HepG2 (cell line): ENCODE data around the gene UNC93A. TPM values are rescaled to one million over a fixed set of nuclear protein-coding genes. Genes with fewer than 3 reads are reported as not detected.

Experiments
- AHDC1 ChIP-seq: sonication (generic); formaldehyde crosslinking; IDR thresholded peaks from 2 replicates; pipeline ENCODE4 v1.5.1; 2020; ENCODE audit warnings: mild to moderate bottlenecking, missing genetic modification reagents, borderline replicate concordance
- CAMTA2 ChIP-seq: sonication (generic); formaldehyde crosslinking; IDR thresholded peaks from 2 replicates; pipeline ENCODE4 v1.4.0; 2020; ENCODE audit warnings: mild to moderate bottlenecking, missing genetic modification reagents, borderline replicate concordance
- ELF1 ChIP-seq: sonication (generic); formaldehyde crosslinking; IDR thresholded peaks from 2 replicates; pipeline ENCODE4 v1.4.0; 2020; ENCODE audit warnings: missing genetic modification reagents
- ELF4 ChIP-seq: sonication (generic); formaldehyde crosslinking; IDR thresholded peaks from 2 replicates; pipeline ENCODE4 v1.5.0; 2020; ENCODE audit warnings: missing genetic modification reagents, mild to moderate bottlenecking, moderate library complexity, borderline replicate concordance
- ESRRA ChIP-seq: sonication (generic); formaldehyde crosslinking; IDR thresholded peaks from 2 replicates; pipeline ENCODE4 v1.5.1; 2020; ENCODE audit warnings: mild to moderate bottlenecking, low read depth, missing genetic modification reagents
- MIXL1 ChIP-seq: IDR thresholded peaks from 2 replicates; pipeline ENCODE4 v1.6.1; 2016
- MTA1 ChIP-seq: sonication (generic); formaldehyde crosslinking; IDR thresholded peaks from 2 replicates; pipeline ENCODE4 v1.4.0; 2020; ENCODE audit warnings: missing genetic modification reagents, mild to moderate bottlenecking, borderline replicate concordance
- NFKB2 ChIP-seq: sonication (generic); formaldehyde crosslinking; IDR thresholded peaks from 2 replicates; pipeline ENCODE4 v1.4.0; 2020; ENCODE audit warnings: missing genetic modification reagents, borderline replicate concordance
- PATZ1 ChIP-seq: sonication (generic); formaldehyde crosslinking; IDR thresholded peaks from 2 replicates; pipeline ENCODE4 v1.4.0; 2020; ENCODE audit warnings: missing genetic modification reagents
- ZNF230 ChIP-seq: sonication (generic); formaldehyde crosslinking; IDR thresholded peaks from 2 replicates; pipeline ENCODE4 v1.4.0; 2020; ENCODE audit warnings: mild to moderate bottlenecking, missing genetic modification reagents
- ZNF24 ChIP-seq: fragments of 450-650 bp; IDR thresholded peaks from 2 replicates; pipeline ENCODE4 v1.6.1; 2017; ENCODE audit warnings: antibody characterized with exemption, mild to moderate bottlenecking
- ZNF281 ChIP-seq: sonication (generic); formaldehyde crosslinking; IDR thresholded peaks from 2 replicates; pipeline ENCODE4 v1.4.0; 2020; ENCODE audit warnings: missing genetic modification reagents, borderline replicate concordance
- ZNF33A ChIP-seq: sonication (generic); formaldehyde crosslinking; IDR thresholded peaks from 2 replicates; pipeline ENCODE4 v1.5.1; 2020; ENCODE audit warnings: missing genetic modification reagents, mild to moderate bottlenecking, moderate library complexity, borderline replicate concordance
- ZNF382 ChIP-seq: sonication (generic); formaldehyde crosslinking; IDR thresholded peaks from 2 replicates; pipeline ENCODE4 v1.5.0; 2020; ENCODE audit warnings: missing genetic modification reagents, mild to moderate bottlenecking, borderline replicate concordance
- ZNF512 ChIP-seq: sonication (generic); formaldehyde crosslinking; IDR thresholded peaks from 2 replicates; pipeline ENCODE4 v1.4.0; 2020; ENCODE audit warnings: mild to moderate bottlenecking, missing genetic modification reagents
- polyA plus RNA-seq, 8 experiments: library from polyadenylated mRNA; depleted of rRNA in 3 of 8; stranded (reverse) in 7 of 8; unstranded in 1 of 8; fragments of >200 nt; fragmentation: Illumina TruSeq in 4 of 8; extraction: Trizol in 4 of 8; gene quantifications; 2 replicates each; pipeline versions ENCODE4 v1.2.1 to v1.2.3, GENCODE V29; 2011 to 2016; ENCODE audit warnings: low read depth in 4 of 8, missing spikeins in 1 of 8, mixed read lengths in 1 of 8; ENCODE audit not compliant: insufficient read depth in 1 of 8
- total RNA-seq, 5 experiments: library from RNA; depleted of rRNA; stranded (reverse); fragments of >200 nt; fragmentation: Illumina TruSeq; extraction: Trizol; gene quantifications; 2 replicates each; pipeline ENCODE4 v1.2.3, GENCODE V29; 2016; ENCODE audit warnings: low read depth in 1 of 5

The UNC93A gene
- total and polyA plus RNA-seq, 2 of the 13 experiments (the other 11 are each of a cell fraction or from before 2014, with no cell fraction given): 11.0 to 42.7 TPM

- TF ChIP-seq ZNF24: no peak
- peak; percentile 27; the same call in 1 of the 2 replicates for TF ChIP-seq PATZ1
- TF ChIP-seq MIXL1 (CRISPR knock-in tag): no peak
- 0 out of 2 replicates have a peak, but pooled peaks have one; percentile 29 for TF ChIP-seq ZNF230 (CRISPR knock-in tag)
- no peak for TF ChIP-seq NFKB2 (CRISPR knock-in tag)
- 0 out of 2 replicates have a peak, but pooled peaks have one; percentile 63 for TF ChIP-seq MTA1 (CRISPR knock-in tag)
- TF ChIP-seq CAMTA2 (CRISPR knock-in tag): no peak
- TF ChIP-seq ZNF382 (CRISPR knock-in tag): no peak
- TF ChIP-seq ZNF281 (CRISPR knock-in tag): no peak
- TF ChIP-seq ZNF33A (CRISPR knock-in tag): no peak
- no peak for TF ChIP-seq ZNF512 (CRISPR knock-in tag)
- no peak for TF ChIP-seq ELF4 (CRISPR knock-in tag)
- no peak for TF ChIP-seq ELF1 (CRISPR knock-in tag)
- TF ChIP-seq ESRRA (CRISPR knock-in tag): 0 out of 2 replicates have a peak, but pooled peaks have one; percentile 47
- TF ChIP-seq AHDC1 (CRISPR knock-in tag): no peak
Observed at GRCh38 chr6:167293088-167293589, 2.0 kb downstream of the UNC93A start (continued).
